HG02610 (cell line): ENCODE measurements around the gene NSMCE1.
A peak's percentile ranks its signal among the peaks of the same experiment; 100 is the strongest.

Experiments used
- ATAC-seq: cut with Tn5 transposase; IDR thresholded peaks from one replicate; pipeline ENCODE4 v1.9.1; 2021; ENCODE audit warnings: mild to moderate bottlenecking, moderate library complexity; ENCODE audit not compliant: unreplicated experiment

Gene NSMCE1

DNA sequence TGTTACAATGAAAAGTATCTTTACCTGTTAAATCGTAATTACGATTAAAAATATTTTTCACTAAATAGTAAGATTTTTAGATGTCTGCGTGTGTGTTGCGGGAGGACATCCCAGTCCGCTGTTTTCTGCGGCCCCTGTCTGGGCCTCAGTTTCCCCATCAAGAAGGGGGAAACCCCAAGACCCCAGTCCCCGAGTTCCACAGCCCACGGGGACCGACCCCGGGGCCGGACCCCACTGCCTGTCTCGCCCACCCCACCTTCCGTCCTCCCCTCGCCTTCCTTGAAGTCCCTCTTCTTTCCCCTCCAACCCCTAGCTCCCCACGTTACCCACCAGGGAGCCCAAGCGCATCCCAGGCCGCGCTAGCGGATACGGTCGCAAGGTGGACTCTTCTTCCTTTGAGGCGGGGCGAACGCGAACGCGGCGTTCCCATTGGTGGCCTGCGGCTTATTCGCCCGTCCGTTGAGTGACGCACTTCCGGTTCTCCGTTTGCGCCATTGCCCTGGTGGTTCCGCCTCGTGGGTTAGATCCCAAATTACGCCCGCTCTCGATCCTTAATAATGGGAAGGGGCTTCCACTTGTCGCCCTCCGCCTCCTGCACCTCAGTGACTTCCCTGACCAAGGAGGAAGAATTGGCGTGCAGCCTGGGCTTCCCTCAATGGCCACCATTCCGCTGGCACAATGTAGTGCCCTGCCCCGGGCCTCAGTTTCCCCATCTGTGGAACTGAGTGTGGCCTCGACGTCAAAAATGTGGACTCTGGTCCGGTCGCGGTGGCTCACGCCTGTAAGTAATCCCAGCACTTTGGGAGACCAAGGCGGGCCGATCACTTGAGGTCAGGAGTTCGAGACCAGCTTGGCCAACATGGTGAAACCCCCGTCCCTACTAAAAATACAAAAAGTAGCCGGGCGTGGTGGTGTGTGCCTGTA is at the start of gene NSMCE1:
NSMCE1 (minus strand) TSS at position 397 of the 924 bp plus-strand sequence. CDS start 11,202 bp downstream, outside the sequence.
- ATAC-seq, result peak; percentile 89

DNA sequence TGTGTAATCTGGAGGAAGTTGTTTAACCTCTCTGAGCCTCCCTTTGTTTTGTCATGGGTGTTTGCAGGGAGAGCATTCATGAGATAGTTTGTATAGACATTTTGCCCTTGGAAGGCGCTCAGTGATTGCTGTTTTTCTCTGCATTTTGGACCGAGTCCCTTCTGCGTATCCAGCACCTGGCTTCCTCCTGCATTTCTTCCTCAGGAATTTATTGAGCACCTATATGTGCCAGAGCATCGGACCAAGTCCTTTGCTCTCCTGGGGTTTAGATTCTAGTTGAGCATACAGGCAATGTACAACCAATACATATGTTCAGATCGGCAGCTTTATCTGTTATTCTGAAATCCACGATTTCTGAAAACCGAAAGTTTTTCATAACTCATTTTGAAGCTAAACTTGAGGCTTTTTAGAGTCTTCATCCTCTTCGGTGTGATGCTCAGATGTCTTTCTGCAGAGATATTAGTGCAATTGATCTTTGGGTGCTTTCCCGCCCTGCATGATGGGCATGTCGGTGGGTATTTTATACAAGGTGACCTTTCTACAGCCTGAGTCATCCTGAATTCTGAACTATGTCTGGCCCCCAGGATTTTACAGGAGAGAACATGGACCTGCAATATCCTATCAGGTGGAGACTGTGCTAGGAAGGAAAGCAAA is 49.3 kb upstream of the NSMCE1 start:
- ATAC-seq, result no peak

DNA sequence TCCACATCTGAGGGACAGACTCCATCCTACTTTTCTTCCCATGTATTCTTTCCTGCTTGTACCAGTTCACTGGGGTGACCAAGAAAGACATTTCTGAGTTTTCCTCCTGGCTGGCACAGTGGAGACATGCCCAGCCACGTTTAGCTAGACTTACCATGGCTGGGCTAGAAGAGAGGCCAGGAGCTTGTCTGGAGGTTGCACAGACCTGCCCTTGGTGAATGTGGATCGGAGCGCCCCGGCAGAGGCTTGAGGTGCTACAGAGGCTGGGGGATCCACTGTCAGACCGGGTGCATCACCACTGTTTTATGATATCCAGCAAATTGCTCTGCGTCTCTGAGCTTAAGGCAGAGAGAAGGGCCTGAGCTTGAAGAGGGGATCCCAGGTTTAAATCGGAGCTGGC is 48.7 kb upstream of the NSMCE1 start:
- ATAC-seq, result no peak

- no peak for ATAC-seq
Measured at GRCh38 chr16:27316038-27316680, 47.6 kb upstream of the NSMCE1 start.

GRCh38 chr16:27315333-27316037 is 46.9 kb upstream of the NSMCE1 start:
- no peak for ATAC-seq

- no peak for ATAC-seq
Measured at GRCh38 chr16:27314986-27315332, 46.4 kb upstream of the NSMCE1 start.

DNA sequence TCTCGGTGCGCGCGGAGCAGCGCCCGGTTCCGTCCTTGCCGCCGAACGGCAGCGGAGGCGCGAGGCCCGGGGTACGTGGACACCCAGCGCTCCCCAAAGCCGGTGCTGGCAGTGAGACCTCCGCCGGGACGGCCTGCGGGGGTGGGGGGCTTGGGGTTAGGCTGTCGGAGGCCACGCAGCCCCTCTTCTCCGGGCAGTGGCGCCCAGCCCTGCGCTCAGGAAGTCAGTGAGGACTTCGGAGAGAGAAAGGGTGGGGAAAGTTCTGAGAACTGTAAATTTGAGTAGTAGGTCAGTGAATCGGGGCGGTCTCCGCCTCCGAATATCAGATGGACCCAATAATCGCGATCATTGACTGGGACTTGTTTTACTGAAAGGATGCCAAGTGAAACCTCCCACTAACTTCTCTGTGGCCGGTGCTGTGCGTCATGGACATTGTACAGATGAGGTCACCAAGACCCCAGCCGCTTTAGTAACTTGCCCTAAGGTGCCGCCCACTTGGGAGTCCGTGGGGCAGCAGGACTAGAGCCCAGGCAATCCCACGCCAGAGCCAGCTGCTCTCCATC is 45.7 kb upstream of the NSMCE1 start:
- ATAC-seq, result peak; percentile 23

GRCh38 chr16:27313422-27314160 is 45.0 kb upstream of the NSMCE1 start, which contains the start of gene IL4R:
IL4R (plus strand) TSS chr16:27313974; CDS start chr16:27340204, 26,230 bp downstream.
- peak; percentile 48 for ATAC-seq

DNA sequence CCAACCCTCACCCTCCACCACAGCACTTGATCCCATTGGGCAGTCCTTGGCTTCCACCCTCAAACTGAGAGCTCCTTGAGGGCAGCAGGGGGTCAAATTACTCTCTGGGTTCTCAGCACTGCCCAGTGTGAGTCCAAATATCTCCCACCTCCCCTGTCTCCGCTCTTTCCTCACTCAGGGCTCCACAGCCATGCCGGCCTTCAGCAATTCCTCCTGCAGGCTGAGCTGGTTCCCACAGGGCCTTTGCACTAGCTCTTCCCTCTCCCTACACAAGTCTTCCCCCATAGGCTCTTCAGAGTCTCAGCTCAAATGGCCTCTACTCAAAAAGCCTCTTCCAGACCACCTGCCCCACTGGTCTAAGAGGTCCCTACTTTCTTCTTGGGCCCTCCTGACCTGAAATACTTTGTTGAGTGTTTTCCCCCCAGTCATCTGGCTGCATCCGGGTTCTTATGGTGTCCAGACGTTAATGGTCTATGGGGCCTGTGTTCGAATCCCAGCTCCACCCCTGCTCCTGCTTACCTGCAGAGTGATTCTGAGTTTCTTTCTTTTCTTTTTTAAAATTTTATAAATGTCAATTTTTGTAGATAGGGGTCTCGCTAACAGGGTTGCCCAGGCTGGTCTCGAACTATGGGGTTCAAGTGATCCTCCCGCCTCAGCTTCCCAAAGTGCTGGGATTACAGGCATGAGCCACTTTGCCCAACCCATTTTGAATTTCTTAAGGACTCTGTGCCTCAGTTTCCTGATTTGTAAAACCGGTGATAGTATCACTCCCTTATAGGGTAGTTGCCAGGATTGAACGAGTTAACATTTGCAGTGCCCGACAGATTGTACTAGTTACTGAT is 44.2 kb upstream of the NSMCE1 start:
- ATAC-seq, result no peak

DNA sequence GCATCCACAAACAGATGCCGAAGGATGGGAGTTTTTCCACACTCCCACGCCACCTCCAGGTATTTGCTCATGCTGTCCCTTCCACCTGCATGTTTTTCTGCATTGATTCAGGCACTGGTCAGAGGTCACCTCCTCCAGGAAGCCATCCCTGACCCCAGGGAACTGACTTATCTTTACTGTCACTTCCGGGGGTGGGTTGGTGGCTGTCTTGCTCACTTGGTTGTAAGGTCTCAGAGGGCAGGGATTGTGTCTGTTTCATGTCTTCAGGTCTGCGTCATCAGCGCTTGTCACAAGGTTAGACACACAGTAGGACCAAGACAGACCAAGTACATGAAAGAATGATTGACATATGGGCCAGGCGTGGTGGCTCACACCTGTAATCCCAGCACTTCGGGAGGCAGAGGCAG is 43.3 kb upstream of the NSMCE1 start:
- no peak for ATAC-seq

- no peak for ATAC-seq
Measured at GRCh38 chr16:27311448-27311830, 42.9 kb upstream of the NSMCE1 start.

GRCh38 chr16:27310576-27311447 is 42.2 kb upstream of the NSMCE1 start:
- ATAC-seq, result no peak

- no peak for ATAC-seq
Measured at GRCh38 chr16:27308792-27309191, 40.2 kb upstream of the NSMCE1 start.

- no peak for ATAC-seq
Measured at GRCh38 chr16:27305839-27306442, 37.4 kb upstream of the NSMCE1 start.

DNA sequence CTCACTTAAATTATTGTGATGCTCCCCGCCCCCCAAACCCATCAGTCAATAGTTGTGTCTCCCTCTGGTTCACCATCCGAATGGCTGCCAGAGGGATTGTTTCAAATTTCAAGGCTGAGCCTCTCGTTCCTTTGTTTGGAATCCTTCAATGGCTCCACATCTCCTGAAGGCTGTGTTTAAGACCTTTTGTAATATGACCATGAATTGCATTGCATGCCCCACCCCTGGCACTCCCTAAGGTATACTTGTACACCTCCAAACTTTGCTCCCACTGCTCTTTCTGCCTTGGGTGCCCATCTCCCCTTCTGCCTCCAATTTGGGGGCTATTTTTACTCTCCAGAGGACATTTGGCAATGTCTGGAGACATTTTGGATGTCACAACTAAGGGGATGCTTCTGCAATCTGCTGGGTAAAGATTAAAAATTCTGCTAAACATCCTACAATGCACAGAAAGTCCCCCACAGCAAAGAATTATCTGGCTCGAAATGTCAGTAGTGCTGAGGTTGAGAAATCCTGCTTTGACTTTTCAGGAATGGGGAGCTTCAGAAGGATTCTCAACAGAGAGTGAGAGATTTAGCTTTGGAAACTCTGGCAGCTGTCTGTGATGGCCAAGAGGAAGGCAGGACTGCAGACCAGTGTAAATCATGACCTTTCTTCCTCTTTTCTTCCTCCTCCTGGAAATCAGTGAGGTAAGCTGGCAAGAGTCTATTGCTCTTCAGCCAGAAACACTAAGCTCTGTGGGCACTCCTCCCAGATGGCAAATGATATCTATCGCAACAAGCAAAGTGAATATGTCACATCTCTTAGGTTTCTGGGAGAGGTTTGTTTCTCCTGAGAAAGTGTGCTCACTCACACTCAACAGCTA is 36.5 kb upstream of the NSMCE1 start:
- ATAC-seq, result no peak

GRCh38 chr16:27304102-27304501 is 35.5 kb upstream of the NSMCE1 start:
- no peak for ATAC-seq
